AG10803 (cell line): ENCODE measurements around the gene FRS3.

Experiments used
- DNase-seq: peaks from one replicate; pipeline ENCODE4 v3.0.0; 2010; ENCODE audit warnings: low read depth
- H3K4me3 ChIP-seq: 2 replicates; pipeline ENCODE4 v1.5.1; 2011; ENCODE audit warnings: mild to moderate bottlenecking, low read length, control low read depth
- CTCF ChIP-seq: conservative IDR thresholded peaks from 2 replicates; pipeline ENCODE4 v1.5.1; 2011; ENCODE audit warnings: mild to moderate bottlenecking, low read length, control low read depth, inconsistent platforms

Gene FRS3

GRCh38 chr6:41777551-41778285 lies 2.0 kb downstream of the FRS3 start:
- DNase-seq, result no peak
- TF ChIP-seq CTCF, result no peak
- no peak overlapping the region for H3K4me3 ChIP-seq

- H3K4me3 ChIP-seq, result no peak overlapping the region
- no peak for TF ChIP-seq CTCF
- DNase-seq, result no peak
These were observed 4.3 kb downstream of the FRS3 start for GRCh38 chr6:41775293-41775882.

- no peak overlapping the region for H3K4me3 ChIP-seq
- TF ChIP-seq CTCF, result no peak
- DNase-seq, result no peak
These were observed 4.9 kb downstream of the FRS3 start for GRCh38 chr6:41774841-41775240.

GRCh38 chr6:41771058-41771983 lies 8.4 kb downstream of the FRS3 start:
- DNase-seq, result no peak
- TF ChIP-seq CTCF, result no peak
- no peak overlapping the region for H3K4me3 ChIP-seq

- no peak for DNase-seq
- no peak for TF ChIP-seq CTCF
- H3K4me3 ChIP-seq, result no peak overlapping the region
These were observed 9.2 kb downstream of the FRS3 start for GRCh38 chr6:41770381-41771057.

- DNase-seq, result no peak
- no peak overlapping the region for H3K4me3 ChIP-seq
- TF ChIP-seq CTCF, result no peak
These were observed 10.3 kb downstream of the FRS3 start for GRCh38 chr6:41769376-41769775.
